ENCODE measurements around the gene UBR3.

UBR3 gene

DNA sequence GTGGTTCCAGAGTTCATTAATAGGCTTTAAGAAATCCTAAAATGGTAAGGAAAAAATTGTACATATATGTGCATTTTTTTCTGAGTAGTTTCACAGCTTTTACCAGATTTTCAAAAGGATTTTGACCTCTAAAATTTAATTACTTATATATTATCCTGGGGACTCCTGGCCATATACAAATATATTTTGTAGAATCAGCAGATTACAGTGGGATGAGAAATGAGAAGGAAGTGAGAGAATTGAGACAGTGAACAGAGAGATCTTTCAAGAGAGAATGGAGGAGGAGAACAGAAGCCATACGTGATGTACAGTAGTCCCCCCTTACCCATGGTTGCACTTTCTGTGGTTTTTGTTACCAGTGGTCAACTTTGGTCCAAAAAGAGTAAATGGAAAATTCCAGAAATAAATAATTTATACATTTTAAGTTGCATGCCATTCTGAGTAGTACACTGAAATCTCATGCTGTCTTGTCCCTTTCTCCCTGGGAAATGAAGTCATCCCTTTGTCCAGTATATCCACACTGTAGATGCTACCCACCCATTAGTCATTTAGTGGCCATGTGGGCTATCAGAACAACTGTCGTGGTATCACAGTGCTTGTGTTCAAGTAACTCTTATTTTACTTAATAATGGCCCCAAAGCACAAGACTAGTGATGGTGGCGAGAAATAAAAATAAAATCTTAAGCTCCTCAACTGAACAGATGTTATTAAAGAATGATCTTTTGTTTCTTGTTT, 220.2 kb downstream of the UBR3 start:
- DNase-seq (ENCODE audit: low read depth) = no peak

- DNase-seq (ENCODE audit: low read depth) = no peak
Observed at GRCh38 chr2:170052151-170052550, 224.9 kb downstream of the UBR3 start.

- no peak for DNase-seq (ENCODE audit: low read depth)
Observed at GRCh38 chr2:170054997-170055396, 227.7 kb downstream of the UBR3 start.

GRCh38 chr2:170056900-170057299, 229.6 kb downstream of the UBR3 start:
- DNase-seq (ENCODE audit: low read depth) = no peak

- DNase-seq (ENCODE audit: low read depth) = no peak
Observed at GRCh38 chr2:170063456-170064235, 236.4 kb downstream of the UBR3 start.

DNA sequence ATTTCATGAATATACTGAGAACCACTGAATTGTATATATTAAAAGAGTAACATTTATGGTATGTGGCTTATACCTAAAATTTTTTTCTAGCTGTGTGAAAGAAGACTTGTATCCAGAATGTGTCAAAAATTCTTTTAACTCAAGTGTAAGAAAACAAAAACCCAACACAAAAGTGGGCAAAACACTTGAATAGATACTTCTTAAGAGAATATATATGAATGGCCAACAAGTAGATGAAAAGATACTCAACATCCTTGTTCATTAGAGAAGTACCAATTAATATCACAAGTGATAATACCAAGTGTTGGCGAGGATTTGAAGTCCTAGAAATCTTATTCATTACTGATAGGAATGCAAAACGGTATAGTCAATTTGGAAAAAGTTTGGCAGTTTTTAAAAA, 243.5 kb downstream of the UBR3 start:
- no peak for DNase-seq (ENCODE audit: low read depth)

DNA sequence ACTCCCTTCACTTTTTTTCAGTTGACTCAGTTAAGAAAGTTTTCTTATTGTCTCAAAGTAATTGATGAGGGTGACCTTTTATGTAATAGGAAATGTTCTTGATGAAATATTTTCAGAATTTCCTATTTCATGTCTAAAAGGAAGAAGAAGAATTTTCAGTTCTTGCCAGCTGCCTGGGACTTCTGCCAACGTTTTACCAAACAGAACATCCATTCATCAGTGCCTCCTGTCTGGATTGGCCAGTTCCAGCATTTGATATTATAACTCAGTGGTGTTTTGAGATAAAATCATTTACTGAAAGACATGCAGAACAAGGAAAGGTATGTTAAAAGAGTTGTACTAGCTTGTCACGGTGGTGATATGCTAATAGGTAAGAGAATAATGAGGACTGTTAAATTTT, 246.0 kb downstream of the UBR3 start:
- peak; percentile 60 for DNase-seq (ENCODE audit: low read depth)

GRCh38 chr2:170076189-170076588, 248.9 kb downstream of the UBR3 start:
- no peak for DNase-seq (ENCODE audit: low read depth)

- DNase-seq (ENCODE audit: low read depth) = no peak
Observed at GRCh38 chr2:170077830-170078569, 250.7 kb downstream of the UBR3 start.

- DNase-seq (ENCODE audit: low read depth) = no peak
Observed at GRCh38 chr2:170084820-170085491, 257.7 kb downstream of the UBR3 start.

DNA sequence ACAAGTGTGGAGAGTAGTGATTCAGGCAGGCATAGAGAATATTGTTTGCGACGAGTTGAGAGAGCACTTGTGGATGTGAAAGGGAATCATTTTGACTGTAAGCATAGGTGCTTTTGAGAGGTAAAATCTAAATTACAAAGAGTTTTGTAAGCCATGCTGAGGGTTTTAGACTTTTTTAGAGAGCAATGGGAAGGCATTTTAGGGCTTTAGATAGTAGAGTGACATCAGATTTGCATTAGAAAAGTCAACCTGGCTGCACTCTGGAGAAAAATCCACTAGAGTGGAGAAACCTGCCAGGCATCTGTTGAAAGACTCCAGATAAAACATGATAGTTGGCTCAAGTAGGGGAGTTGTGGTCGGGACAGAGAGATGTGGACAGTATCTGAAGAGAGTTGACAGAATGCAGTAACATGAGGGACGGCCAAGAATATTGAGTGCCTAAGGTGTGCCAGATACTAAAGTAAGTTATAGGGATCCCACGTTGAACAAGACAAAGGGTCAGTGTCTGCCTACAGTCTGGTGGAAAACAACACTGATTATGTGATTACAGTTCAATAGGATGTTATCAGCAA, 258.9 kb downstream of the UBR3 start:
- DNase-seq (ENCODE audit: low read depth) = no peak

DNA sequence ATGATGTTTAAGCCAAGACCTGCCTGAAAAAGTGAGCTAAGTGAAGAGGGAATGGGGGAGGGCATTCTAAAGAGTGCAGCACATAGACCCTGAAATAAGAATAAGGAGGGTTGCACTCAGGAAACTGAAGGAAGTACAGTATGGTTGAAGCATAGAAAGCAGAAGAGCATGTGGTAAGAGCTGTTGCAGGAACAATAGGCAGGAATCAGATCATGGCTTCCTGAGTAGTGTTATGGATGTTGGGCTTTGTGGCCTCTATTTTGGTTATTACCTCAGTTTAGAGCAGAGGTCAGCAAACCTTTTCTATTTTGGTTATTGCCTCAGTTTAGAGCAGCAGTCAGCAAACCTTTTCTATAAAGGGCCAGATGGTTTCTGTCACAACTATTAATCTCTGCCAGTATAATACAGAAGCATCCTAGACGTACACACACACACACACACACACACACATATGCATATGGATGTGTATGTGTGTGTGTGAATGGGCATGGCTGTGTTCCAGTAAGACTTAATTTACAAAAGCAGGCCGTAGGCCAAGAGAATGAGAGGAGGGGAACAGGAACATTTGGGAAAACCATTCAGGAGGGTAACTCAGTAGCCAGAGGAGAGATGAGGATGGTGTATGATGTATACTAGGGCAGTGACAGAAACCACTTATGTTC, 259.6 kb downstream of the UBR3 start:
- no peak for DNase-seq (ENCODE audit: low read depth)

GRCh38 chr2:170087413-170087793, 260.1 kb downstream of the UBR3 start:
- DNase-seq (ENCODE audit: low read depth) = no peak

DNA sequence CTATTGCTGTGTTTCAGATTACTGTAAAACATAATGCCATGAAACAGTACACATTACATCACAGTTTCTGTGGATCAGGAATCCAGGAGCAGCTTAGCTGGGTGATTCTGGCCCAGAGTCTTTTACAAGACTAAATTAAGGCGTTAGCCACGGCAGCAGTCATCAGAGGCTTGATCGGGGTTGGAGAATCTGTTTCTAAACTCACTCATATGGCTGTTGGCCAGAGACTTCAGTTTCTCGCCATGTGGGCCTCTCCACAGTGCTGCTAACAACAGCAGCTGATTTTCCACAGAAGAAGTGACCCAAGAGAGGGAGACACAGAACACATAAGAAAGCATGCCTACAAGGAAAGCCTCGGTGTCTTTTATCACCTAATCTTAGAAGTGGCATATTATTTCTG, 261.5 kb downstream of the UBR3 start:
- DNase-seq (ENCODE audit: low read depth) = no peak

DNA sequence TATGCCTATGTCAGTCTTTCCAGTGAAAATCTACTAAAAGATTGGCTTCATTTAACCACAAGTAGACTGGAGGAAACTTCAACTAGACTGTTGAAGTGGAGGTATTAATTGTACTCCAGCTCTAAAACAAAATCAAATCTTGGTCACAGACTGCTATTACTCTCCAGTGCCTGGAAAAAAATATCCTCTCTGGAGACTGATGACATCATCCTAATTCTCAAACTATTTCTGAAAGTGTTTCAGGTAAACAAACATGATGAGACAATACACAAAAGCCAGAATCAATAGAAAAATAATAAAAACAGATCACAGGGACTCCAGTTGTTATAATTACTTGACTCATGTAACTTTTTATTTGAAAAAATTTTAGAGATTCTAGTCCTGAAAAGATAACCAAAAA, 263.0 kb downstream of the UBR3 start:
- no peak for DNase-seq (ENCODE audit: low read depth)

GRCh38 chr2:170091436-170091835, 264.2 kb downstream of the UBR3 start:
- no peak for DNase-seq (ENCODE audit: low read depth)

DNA sequence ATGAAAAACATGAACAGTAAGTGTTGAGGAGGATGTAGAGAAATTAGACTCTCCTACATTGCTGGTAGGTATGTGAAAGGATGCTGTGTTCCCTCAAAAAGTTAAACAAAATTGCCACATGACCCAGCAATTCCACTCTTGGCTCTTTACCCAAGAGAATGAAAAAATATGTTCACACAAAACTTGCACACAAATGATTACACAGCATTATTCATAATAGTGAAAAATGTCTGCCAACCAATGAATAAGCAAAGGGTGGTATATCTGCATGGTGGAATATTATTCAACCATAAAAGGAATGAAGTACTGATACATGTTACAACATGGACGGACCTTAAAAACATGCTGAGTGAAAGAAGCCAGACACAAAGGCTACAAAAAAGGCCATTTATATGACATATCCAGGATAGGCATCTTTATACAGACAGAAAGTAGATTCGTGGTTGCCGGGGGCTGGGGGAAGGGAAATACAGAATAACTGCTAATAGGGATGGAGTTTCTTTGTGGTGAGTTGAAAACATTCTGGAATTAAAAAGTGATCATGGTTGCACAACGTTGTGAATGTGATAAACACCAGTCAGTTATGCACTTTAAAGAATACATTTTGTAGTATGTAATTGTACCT, 265.3 kb downstream of the UBR3 start:
- no peak for DNase-seq (ENCODE audit: low read depth)

DNA sequence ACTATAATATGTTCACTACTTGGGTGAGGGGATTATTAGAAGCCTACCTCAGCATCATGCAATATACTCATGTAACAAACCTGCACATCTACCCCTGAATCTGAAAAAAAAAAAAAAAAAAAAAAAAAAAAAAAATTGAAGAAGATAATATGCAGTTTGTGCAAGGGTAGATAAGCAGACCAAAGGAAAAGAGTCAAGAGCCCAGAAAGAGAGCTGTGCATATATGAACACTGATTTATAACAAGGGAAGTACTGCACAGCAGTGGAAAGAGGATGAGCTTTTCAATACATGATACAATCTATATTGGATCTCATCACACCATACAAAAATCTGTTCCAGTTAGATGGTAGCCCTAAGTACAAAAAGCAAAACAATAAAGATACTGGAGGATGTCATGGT, 268.1 kb downstream of the UBR3 start:
- DNase-seq (ENCODE audit: low read depth) = no peak

DNA sequence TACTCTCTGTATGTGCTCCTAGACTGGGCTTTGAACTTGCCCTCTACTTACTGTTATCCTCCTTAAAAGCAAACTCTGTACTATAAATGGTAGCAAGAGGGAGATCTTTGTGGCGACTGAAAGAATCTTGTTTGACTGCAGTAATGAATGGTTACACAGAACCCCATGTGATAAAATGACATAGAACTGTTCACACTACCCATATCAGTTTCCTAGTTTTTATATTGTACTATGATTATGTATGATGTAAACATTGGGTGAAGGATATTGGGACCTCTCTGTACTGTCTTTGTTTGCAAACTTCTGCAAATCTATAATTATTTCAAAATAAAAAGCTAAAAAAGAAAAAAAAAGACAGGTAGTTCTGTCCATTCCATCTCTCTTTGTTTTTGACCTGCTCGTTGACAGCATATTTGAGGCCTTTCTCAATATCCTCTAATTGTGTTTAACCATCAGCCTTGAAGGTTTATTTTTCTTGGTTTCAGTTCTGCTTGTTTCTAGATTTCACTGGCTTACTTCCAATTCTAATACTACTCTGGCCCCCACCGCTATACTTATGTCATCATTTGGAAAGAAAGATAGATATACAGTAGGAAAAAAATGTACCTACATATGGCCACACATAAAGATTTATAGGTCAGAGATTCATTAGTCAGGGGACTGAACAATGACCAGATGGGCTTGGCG, 271.5 kb downstream of the UBR3 start:
- DNase-seq (ENCODE audit: low read depth) = no peak

GRCh38 chr2:170101789-170102188, 274.5 kb downstream of the UBR3 start:
- no peak for DNase-seq (ENCODE audit: low read depth)
